D721Med (cell line): ENCODE data around the gene ANKS3.

Experiments
- DNase-seq: peaks from one replicate; pipeline ENCODE4 v3.0.0; 2011; ENCODE audit warnings: low spot score; ENCODE audit not compliant: insufficient read length
- FAIRE-seq: peaks from 2 replicates; lab custom pipeline; 2011; peaks lifted over from hg19 to GRCh38; lab: Jason Lieb, UNC
- TF ChIP-seq, protein P1 (sequence below): IDR thresholded peaks from 2 replicates; pipeline ENCODE4 v1.5.1; 2012; ENCODE audit warnings: mild to moderate bottlenecking, control low read depth; ENCODE audit not compliant: insufficient read depth; ENCODE audit errors: missing control alignments

ANKS3 gene

DNA sequence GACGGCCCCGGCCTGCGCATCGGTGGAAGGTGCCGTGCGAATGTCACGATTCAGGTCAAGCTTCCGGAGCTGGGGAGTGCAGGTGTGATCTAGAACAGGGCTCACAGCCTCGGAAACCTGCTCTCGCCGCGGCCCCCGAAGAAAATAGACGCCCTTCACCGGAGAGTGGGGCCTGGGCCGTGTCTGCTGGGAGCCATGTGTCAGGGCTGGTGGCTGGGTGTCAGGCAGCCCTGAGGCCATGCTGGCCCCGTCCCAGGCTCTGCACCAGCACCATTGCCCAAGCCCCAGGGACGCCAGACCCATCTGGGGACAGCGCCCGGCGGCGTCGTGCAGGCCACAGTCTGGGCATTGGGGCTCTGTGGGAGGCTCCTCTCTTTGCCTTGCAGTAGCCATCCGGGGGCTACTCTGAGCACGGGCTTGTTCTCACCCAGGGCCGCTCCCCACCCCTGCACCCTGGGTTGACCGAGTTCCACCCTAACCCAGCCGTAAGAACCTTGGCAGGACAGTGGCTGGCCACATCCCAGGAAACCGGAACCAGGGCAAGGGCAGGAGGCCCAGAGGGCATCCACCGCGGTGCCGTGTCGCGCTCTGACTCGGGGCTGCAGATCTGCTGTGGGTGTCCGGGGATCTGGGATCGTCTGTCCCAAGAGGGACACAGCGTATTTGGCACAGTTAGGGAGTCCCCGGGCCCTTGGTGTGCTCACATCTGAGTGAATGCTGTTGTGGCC lies 46.0 kb downstream of the ANKS3 start:
- TF ChIP-seq, protein P1, sequence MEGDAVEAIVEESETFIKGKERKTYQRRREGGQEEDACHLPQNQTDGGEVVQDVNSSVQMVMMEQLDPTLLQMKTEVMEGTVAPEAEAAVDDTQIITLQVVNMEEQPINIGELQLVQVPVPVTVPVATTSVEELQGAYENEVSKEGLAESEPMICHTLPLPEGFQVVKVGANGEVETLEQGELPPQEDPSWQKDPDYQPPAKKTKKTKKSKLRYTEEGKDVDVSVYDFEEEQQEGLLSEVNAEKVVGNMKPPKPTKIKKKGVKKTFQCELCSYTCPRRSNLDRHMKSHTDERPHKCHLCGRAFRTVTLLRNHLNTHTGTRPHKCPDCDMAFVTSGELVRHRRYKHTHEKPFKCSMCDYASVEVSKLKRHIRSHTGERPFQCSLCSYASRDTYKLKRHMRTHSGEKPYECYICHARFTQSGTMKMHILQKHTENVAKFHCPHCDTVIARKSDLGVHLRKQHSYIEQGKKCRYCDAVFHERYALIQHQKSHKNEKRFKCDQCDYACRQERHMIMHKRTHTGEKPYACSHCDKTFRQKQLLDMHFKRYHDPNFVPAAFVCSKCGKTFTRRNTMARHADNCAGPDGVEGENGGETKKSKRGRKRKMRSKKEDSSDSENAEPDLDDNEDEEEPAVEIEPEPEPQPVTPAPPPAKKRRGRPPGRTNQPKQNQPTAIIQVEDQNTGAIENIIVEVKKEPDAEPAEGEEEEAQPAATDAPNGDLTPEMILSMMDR: no peak
- DNase-seq (no peak), FAIRE-seq (no peak)

DNA sequence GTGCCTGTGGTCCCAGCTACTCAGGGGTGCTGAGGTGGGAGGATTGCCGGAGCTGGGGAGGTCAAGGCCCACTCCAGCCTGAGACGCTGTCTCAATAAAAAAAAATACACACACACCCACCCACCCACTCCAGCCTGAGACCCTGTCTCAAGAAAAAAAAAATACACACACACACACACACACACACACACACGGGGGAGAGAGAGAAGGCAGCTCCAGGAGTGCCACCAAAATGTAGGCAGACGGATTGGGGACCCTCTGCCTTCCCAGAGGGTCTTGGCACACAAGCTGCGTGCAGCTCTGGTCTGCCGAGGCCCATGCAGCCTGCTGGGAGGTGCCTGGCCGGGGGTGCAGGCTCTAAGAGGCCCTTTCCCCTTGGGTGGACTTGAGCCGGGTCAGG lies 46.7 kb downstream of the ANKS3 start:
- DNase-seq: no peak
- TF ChIP-seq, protein P1: no peak
- FAIRE-seq: no peak

DNA sequence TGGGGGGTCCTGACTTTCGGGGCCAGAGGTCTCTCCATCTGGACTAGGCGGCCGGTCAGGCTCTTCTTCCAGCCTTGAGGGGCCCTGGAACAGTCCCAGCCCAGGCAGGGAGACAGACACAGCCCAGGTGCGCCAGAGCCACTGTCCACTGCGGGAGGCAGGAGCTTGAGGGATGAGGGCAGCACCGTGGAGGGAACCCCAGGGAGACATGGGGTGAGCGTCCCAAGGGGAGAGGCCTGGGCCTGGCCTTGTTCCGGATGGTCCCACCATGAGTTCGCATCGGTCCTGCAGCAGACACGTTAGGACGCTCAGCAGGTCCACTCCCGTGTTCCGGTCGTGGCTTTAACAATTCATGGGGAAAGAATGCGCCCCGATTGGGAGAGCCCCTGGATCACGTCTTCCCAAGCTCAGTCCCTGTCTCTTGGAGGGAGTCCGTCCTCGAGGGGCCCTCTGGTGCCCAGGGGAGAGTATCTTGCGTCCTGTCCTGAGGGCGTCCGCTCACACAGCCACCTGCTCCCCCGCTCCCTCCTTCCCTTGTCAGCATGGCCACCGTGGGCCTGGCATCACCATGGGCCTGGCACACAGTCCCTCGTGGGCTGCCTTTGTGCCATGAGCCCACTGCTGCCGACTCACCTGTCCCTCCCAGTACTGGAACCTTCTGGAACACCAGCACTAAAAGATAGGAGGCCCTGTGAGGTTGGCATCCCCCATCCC lies 47.4 kb downstream of the ANKS3 start:
- no peak for FAIRE-seq
- DNase-seq: no peak
- TF ChIP-seq, protein P1: no peak

DNA sequence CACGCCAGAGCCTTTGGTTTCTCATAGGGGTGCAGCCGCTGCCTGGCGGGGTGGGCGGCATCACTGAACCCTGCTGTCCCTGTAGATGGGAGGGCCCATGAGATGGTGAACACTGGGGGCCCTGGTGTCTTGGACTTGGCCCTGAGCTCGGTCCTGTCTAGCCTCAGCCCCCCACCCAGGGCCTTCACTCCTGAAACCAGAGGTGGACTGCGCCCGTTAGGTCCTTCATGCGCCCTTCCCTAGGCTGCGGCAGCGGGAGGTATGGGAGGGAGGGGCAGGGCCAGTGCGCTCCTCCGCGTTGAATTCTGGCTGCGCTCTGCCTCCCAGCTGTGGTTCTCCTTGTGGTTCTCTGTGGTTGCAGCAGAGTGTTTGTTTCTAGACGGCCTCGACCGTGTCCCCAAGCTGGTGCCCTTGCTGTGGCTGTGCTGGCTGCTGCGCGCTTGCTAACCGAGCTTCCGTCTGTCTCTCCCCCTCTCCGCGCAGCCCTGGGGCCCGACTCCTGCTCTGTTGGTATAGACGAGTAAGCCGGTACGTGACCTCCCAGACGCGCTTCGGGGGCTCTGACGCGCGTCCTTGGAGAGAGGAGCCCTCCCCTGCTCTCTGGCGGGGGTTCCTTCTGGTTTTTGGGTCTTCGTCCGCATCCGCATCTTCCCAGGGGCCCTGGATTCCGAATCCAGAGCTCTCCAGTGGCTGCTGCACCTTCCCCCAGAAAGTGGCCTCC lies 48.1 kb downstream of the ANKS3 start:
- DNase-seq (no peak), FAIRE-seq (no peak)
- TF ChIP-seq, protein P1: no peak

DNA sequence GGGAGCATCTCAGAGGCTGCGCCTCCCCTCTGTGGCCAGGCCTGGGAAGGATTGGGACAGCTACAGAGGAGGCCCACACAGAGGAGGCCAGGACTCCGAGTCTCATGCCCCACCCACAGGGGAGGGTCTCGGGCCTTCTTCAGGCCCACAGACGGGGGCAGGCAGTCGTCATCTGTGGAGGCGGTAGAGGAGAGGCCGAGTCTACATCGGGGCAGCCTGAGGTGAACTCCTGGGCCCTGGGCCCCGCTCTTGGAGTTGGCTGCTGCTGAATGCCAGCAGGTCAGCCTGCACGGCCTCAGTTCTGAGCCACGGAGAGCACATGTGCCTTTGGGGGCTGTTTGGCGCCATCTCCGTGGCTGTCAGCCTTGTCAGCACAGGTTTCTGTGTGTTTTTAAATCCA lies 48.8 kb downstream of the ANKS3 start:
- TF ChIP-seq, protein P1: no peak
- FAIRE-seq: no peak
- DNase-seq: no peak

DNA sequence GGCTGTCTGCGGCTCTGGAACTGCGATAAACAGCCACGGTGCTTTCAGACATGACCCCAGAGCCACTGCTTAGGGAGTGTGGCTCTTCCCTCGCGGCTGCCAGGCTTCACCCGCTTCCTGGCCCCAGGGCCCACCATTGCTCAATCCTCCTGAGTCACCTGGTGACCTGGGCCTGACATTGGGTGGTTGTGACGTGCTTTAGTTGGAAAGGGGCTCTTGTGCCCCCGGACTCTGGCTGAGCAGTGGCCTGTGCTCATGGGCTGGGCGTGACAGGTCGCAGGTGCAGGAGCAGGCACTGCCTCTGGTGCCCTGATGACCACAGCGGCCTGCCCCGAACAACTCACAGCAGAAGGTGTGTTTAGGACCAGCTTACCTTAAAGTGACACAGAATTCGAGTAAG lies 49.3 kb downstream of the ANKS3 start:
- TF ChIP-seq, protein P1: no peak
- DNase-seq (no peak), FAIRE-seq (no peak)
